ENCODE data around the gene MEAF6.
A peak's percentile ranks its signal among the peaks of the same experiment; 100 is the strongest.
"Not testable (repeated sequence)": the region's sequence is repeated elsewhere in the genome, so short reads cannot be mapped to it uniquely, and the experiment has no call there.

MEAF6 gene

DNA sequence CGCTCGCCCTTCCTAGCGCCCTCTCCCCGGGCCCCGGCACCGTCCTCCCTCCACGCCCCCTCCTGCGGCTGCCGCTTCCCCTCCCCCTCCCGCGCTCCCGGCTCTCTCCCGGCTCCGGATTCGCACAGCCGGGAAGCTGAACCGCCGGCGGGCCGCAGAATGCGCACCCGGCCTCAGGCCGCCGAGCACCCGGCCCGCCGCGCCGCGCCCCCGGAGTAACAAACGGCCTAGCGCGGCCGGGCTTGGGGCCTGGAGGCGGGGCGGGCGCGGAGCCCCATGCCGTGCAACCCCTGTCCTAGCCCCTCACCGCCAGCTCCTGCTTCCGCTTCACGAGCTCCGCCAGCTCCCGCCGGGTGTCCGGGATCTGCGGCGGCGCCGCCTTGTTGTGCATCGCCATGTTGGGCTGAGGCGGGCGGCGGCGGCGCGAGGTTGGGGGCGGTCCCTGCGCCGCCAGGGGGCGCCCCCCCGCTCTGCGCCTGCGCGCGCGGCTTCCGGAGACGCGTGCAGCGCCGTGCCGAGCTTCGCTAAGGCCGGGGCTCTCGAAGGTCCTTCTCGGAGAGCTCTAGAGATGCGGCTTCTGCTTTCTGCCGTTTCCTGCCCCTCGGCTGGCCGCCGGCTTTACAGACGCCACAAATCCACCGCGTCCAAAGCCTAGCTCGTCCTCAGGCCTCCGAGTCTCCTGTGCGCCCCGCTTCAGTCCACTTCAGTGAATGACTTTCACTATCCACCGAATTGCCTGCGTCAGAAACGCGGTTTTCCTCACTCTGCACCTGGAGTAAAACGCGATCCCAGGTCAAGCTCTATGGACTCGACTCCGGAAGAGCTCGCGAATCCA lies at the start of gene MEAF6:
Gene MEAF6, minus strand, starts transcription at position 417 of the 835 bp plus-strand sequence. Its CDS starts 20 bp downstream, at position 397.
- DNase-seq (ENCODE audit: low read depth in 2 of 2), result peak; percentile 66 to 78

DNA sequence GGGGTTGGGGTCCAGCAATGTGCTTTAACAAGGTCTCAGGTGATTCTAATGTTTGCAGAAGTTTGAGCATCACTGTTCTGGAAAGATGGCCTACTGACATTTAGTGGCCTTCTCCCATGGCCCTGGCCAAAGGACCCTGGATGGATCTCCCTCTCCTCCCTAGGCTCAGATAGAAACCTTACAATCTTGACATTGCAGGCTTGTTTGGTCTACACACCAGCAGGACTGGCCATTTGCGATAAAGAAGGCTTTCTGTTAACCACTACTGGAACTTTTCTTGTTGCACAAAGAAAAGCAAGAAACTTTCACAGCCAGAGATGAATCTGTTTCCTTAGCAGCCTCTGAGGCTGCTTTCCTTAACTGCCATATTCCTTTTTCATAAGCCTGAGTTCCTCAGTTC lies 48.4 kb upstream of the MEAF6 start:
- DNase-seq (ENCODE audit: low read depth in 2 of 2), result no peak

DNA sequence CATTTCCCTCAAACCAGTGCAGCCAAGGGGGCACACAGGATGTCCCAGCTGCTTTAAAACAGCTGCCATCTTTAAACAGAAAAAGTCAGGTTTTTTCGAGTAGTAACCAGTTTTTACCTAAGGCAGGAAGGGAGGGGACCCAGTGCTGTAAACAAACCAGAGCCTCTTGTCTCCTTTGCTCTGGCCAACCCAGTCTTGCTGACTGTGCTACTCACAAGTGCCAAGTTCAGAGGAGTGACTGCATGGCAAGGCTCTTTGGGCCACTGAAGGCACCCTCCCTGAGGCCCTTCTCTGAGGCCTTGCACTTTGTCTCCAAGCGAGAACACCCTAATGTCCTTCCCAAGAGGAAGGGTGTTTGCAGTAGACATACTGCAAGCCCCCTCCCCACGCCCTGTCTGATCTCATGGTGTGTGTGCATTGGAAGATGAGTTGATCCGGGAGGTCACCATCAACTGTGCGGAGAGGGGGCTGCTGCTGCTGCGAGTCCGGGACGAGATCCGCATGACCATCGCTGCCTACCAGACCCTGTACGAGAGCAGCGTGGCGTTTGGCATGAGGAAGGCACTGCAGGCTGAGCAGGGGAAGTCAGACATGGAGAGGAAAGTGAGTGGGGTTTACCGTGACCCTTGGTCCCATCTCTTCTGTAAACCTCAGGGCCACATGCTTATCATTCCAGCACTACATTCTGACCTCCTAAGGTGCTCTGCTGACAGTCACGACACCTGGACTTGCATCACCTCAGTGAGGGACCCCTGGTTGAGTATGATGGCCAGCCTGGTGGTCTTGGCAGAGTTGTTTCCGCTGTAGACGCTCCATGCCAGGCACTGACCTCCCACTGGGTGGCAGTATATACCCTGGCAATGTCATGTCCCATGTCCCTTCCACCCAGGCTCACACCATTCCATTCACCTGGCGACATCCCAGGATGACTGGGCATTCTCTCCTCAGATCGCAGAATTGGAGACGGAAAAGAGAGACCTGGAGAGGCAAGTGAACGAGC lies 46.9 kb upstream of the MEAF6 start:
- DNase-seq (ENCODE audit: low read depth in 2 of 2), result peak; percentile 7 to 23

DNA sequence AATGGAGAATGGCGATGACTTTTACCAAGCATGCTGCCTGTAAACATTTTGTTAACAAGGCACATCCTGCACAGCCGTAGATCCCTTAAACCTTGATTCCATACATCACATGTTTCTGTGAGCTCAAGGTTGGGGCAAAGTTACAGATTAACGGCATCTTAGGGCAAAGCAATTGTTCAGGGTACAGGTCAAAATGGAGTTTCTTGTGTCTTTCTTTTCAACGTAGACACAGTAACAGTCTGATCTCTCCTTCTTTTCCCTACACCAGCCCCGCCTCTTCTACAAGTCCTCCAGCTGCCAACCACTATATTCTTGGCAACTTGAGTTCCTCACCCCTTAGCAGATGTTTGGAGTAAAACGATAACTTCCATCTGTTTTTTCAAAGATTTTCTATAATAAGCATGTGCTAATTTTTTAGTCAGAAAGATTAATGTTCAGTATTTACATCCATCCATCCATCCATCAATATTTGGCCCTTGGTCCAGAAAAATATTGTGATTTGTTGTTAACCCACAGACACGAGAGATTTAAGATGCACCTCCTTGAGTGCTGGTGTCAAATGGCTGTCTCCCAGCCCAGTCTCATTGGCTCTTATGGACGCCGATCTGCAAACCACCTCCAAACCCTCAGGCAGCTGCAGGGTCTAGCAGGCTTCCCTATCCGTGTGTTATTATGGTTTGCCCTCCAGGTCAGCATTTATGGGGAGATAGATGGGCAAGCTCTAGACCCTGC lies 46.0 kb upstream of the MEAF6 start:
- no peak for DNase-seq (ENCODE audit: low read depth in 2 of 2)

DNA sequence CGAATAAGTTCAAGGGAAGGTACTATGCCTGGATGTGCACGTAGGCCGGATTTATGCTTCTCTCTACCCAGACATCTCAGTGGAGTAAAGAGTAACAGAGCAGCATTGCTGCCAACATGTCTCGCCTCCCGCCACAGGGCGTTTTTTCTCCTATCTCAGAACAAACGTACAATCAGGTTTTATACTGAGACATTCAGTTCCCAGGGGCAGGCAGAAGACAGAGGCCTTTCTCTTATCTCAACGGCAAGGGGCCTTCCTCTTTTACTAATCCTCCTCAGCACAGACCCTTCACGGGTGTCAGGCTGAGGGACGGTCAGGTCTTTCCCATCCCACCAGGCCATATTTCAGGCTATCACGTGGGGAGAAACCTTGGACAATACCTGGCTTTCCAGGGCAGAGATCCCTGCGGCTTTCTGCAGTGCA lies 45.4 kb upstream of the MEAF6 start:
- not testable (repeated sequence) for DNase-seq (ENCODE audit: low read depth in 2 of 2)

DNA sequence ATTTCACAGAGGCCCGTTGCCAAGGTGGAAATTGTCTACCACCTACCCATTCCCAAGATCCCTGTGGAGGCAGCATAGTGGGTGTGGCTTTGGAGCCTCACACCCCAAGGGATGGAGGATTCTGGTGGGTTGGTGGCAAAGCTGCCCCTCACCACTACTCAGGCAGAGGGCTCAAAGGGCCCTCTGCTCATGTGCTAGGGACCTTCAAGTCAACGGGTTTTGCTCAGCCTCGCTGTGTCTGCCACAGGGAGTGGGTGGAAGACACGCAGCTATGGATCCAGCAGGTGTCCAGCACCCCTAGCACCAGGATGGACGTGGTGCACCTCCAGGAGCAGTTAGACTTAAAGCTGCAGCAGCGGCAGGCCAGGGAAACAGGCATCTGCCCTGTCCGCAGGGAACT lies 44.5 kb upstream of the MEAF6 start:
- no peak for DNase-seq (ENCODE audit: low read depth in 2 of 2)

DNA sequence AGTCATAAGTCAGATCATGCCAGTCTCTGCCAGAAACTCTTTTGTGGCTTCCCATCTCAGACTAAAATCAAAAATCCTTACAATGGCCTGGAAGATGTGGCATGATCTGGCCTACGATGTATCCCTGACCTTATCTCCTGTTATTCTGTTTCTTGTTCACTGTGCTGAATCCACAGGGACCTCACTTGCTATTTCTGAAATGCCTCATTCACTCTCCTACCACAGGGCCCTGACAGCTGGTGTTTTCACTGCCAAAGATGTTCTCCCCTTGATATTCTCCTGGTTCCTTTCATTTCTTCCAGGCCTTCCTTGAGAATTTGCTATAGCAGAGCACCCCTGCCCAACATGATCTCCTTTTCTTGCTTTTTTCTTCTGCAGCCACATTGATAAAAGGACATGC lies 43.8 kb upstream of the MEAF6 start:
- DNase-seq (ENCODE audit: low read depth in 2 of 2), result no peak

DNA sequence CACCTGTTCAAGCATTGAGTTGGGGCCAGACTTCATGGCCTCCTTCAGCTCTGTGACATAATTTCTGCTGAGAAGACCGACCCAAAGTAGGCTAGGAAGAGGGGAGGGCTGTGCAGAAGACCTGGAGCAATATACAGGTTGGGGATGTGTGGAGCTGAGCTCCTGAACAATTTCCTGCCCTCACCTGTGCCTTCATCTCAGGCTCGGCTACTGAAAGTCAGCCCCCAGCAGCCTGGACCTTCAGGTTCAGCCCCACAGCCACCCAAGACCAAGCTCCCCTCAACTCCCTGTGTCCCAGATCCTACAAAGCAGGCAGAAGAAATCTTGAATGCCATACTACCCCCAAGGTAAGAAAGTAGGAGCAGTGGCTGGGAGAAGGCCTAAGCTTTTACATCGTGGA lies 42.8 kb upstream of the MEAF6 start:
- DNase-seq (ENCODE audit: low read depth in 2 of 2), result no peak

DNA sequence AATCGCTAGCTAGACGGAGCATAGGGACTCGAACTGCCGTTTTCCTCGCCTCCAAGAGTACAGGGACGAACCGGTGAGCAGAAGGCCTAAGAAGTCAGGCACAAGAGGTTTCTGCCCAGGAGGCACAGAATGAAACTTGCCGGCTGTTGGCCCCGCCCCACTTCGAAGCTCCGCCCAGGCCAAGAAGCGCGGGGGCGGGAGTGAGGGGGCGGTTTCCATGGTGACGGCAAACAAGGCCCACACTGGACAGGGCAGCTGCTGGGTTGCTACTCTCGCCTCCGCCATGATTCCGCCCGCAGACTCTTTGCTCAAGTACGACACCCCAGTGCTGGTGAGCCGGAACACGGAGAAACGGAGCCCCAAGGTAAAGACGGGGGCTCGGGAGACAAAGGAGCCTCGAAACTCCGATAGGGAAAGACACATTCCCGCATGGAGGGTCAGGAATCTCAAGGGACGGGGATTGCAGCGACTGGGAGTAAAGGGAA lies 42.2 kb upstream of the MEAF6 start, which contains the start of gene DNALI1:
Gene DNALI1, plus strand, starts transcription at position 229 of the 485 bp plus-strand sequence. Its CDS starts 55 bp downstream, at position 284.
- no peak for DNase-seq (ENCODE audit: low read depth in 2 of 2)

DNA sequence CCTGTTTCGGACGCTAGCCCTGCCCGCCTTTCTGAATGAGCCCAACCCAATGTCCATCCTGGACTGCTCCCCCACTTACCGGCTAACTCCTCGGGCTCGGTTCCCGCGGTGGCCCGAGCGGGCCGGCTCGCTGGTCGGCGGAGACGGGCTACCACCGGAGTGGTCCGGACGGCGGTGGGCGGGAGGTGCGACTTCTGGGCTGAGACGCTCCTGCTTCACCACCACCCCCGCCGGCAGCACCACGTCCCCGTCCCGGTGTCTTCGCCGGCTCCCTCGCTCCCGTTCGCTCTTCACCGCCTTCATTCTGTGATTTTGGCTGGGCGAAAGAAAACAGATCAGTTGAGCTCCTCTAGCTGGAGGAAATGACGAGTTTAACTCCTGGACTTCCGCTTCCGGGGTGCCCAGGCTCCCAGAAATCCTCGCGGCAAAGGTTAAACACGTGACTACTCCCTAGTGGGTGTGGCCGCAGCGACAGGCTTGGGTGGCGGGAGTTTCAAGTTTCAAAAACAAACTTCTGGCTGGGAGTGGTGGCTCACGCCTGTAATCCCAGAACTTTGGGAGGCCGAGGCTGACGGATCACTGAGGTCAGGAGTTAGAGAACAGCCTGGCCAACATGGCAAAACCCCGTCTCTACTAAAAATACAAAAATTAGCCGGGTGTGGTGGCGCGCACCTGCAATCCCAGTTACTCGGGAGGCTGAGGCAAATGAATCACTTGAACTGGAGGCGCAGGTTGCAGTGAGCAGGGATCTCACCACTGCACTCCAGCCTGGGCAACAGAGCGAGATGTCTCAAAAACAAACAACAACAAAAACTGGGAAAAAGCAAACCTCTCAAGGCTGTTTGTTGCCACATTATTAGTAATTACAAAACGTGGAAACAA lies 39.6 kb upstream of the MEAF6 start, which contains the start of gene SNIP1:
Gene SNIP1, minus strand, starts transcription at position 367 of the 882 bp plus-strand sequence. Its CDS starts 64 bp downstream, at position 303.
- DNase-seq (ENCODE audit: low read depth in 2 of 2), result peak; percentile 76 to 82

DNA sequence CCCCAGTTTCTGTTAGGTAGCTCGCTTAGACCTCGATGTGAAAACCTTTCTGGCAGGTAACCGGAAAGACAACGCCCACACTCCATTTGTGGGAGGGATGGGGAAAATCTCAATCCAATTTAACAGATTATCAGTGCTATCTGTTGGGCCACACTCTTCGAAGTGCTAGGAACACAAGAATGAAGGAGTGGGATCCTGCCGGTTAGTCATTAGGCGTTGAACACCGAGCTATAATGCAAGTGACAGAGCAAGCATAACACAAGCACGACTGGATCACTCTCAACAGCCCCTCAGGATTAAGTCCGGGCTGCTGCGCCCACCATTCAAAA lies 39.0 kb upstream of the MEAF6 start:
- DNase-seq (ENCODE audit: low read depth in 2 of 2), result no peak

DNA sequence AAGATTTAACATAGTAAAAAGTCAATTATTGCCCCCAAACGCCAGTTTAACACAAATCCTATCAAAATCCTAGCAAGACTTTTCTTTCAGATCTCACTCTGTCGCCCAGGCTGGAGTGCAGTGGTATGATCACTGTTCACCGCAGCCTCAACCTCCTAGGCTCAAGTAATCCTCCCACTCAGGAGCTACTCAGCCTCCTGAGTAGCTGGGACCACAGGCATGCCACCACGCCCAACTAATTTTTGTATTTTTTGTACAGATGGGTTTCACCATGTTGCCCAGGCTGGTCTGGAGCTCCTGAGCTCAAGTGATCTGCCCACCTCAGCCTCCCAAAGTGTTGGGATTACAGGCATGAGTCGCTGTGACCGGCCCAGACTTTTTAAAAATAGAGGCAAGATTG lies 34.8 kb upstream of the MEAF6 start:
- DNase-seq (ENCODE audit: low read depth in 2 of 2), result no peak

DNA sequence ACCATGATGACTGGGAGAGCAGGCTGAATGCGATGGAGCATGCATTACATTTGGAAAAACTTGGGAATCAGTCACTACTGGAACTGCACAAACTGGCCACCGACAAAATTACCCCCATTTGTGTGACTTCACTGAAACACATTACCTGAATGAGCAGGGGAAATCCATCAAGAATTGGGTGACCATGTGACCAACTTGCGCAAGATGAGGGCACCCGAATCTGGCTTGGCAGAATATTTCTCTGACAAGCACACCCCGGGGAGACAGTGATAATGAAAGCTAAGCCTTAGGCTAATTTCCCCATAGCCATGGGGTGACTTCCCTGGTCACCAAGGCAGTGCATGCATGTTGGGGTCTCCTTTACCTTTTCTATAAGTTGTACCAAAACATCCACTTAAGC lies 30.5 kb upstream of the MEAF6 start:
- DNase-seq (ENCODE audit: low read depth in 2 of 2), result no peak

DNA sequence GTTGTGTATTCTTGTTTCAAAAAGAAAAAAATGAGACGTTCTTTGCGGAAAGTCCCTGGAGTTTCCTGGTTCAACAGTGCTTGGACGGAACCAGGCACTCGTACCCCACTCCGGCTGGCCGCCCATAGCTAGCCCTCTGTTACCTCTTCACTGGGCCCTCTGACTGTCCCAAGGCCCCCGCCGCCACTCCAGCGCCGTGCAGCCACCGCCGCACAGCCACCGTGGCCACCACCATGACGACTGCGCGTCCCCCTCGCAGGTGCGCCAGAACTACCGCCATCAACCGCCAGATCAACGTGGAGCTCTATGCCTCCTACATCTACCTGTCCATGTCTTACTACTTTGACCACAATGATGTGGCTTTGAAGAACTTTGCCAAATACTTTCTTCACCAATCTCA lies 30.0 kb upstream of the MEAF6 start:
- no peak for DNase-seq (ENCODE audit: low read depth in 2 of 2)

DNA sequence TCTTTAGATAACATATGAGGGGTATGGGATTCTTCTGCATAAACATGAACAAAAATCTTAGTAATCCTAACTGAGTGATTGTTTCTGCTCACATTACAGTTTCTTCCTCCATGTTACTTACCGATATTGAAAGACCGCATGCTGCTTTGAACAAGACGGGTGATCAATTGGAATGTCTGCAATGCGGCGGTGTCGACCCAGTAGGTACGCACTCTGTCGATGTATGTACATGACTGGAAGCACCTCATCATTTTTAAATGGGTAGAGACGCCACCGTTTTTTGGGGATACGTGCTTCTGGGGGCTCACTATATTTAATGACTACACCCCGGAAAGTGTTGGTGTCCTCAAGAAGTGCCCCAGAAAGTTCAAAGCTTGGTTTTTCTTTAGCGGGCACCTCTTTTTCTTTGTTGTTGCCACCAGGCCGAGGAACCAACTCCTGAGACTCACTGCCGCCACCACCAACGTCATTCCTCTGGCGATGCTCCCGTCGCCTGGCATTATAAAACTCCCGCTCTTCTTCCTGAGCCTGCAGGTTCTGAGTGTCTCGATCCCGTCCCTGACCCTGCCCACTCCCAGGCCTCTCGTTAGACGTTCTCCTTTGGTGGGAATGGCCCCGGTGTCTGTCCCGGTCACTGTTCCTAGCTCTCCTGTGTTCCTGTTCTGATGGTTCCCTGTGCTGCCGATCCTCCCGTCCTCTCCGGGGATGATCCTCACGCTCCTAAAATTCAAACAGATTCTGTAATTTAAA lies 25.6 kb upstream of the MEAF6 start:
- no peak for DNase-seq (ENCODE audit: low read depth in 2 of 2)

DNA sequence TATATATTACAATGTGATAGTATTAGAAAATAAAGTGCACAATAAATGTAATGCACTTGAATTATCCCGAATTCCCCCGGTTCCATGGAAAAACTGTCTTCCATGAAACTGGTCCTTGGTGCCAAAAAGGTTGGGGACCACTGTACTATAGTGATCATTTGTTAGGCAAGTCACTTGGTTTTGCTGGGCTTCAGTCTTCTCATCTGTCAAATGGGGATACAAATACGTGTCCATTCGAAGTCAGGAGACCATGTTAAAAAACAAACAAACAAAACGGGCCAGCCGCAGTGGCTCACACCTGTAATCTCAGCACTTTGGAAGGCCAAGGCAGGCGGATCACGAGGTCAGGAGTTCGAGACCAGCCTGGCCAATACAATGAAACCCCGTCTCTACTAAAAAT lies 24.6 kb upstream of the MEAF6 start:
- not testable (repeated sequence) for DNase-seq (ENCODE audit: low read depth in 2 of 2)

DNA sequence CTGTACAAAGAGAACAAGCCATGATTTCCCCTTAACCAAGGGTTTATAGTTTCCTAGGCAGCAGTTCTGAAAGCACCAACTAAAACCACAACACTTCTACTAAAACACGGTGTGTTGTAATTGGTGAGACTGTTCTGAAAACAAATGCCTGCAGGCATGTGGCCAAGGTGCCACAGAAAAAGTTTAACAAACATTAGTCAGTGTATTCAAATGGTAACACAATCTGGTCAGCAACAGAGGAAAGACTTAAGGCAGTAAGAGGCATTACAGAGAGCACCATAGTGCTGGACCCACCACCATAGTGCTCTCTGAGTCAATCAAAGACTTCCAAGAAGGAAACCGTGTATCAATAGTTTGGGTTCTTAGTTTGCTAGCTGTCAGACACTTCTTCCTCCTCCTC lies 22.8 kb upstream of the MEAF6 start:
- no peak for DNase-seq (ENCODE audit: low read depth in 2 of 2)

DNA sequence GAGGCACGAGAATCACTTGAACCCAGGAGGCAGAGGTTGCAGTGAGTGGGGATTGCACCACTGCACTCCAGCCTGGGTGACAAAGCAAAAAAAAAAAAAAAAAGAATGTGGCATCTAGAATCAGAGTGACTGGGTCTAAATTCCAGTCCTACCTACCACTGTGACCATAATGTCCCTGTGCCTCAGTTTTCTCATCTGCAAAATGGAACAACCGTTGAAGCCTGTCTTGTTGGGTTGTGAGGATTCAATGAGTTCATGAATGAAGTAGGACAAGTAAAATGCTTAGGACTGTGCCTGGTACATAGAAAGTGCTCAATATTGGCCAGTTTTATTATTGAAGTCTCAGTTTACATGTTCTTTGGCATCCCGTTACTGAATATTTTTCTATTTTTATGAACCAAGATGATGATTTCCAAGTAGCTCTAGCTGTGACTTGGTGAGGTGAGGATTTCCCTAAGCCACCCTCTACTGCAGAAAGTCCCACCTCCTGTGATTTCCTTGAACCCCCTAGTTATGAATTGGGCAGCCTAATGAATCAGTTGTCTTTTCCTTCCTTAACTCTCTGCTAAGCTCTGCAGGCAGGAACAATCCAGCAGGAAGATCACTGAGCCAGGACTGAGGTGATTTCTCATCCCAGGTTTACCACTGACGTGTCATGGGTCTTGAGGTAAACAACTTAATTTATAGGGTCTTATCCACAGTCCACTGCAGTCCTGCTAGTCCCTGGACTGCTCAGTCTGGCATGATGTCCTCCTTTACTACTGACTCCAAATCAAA lies 18.9 kb upstream of the MEAF6 start:
- DNase-seq (ENCODE audit: low read depth in 2 of 2), result no peak
